Esophagus squamous epithelium (tissue), 5 donors: ENCODE data around the gene ZMIZ2. TPM values are rescaled to one million over a fixed set of nuclear protein-coding genes. Genes with fewer than 3 reads are reported as not detected.

ENCODE experiments used
- DNase-seq: peaks from one replicate; lab custom pipeline; 2025; lab: John Stamatoyannopoulos, UW
- H3K27ac ChIP-seq, 4 donors: fragments of 200-600 bp; sonication (generic); one replicate each; pipeline ENCODE4 v1.5.1; 2016 to 2019; ENCODE audit warnings: mild to moderate bottlenecking in 1 of 4
- H3K27me3 ChIP-seq, 4 donors: fragments of 200-600 bp; sonication (generic); 1 replicate in 3 of 4; 2 replicates in 1 of 4; pipeline versions ENCODE4 v1.5.1 to v1.6.0; 2017 to 2021; ENCODE audit warnings: antibody characterized with exemption in 1 of 4
- H3K36me3 ChIP-seq, 3 donors: fragments of 200-600 bp; sonication (generic); one replicate each; pipeline ENCODE4 v1.5.1; 2016 to 2019
- H3K4me1 ChIP-seq, 3 donors: fragments of 200-600 bp; sonication (generic); one replicate each; pipeline ENCODE4 v1.5.1; 2017 to 2019
- H3K4me3 ChIP-seq, 4 donors: fragments of 200-600 bp; sonication (generic); 1 replicate in 3 of 4; 2 replicates in 1 of 4; pipeline ENCODE4 v1.5.1; 2016 to 2019; ENCODE audit warnings: mild to moderate bottlenecking in 2 of 4, moderate library complexity in 1 of 4
- H3K9me3 ChIP-seq, 3 donors: fragments of 200-600 bp; sonication (generic); one replicate each; pipeline ENCODE4 v1.5.1; 2016 to 2019
- CTCF ChIP-seq, 6 experiments: fragments of 450-650 bp in 4 of 6; fragments of 200-600 bp in 2 of 6; sonication (generic) in 2 of 6; IDR thresholded peaks; one replicate each; pipeline ENCODE4 v1.5.1; 2016 to 2019; ENCODE audit warnings: antibody characterized with exemption in 6 of 6, mild to moderate bottlenecking in 4 of 6, moderate library complexity in 4 of 6
- POLR2A ChIP-seq, 4 donors: fragments of 450-650 bp; IDR thresholded peaks; one replicate each; pipeline ENCODE4 v1.6.1; 2017; ENCODE audit warnings: antibody characterized with exemption in 4 of 4, mild to moderate bottlenecking in 4 of 4, moderate library complexity in 3 of 4
- WGBS, 2 donors: methylation state at CpG; one replicate each; pipeline ENCODE4 v1.1.5; 2018; 5-methylcytosine and 5-hydroxymethylcytosine counted together
- intact Hi-C: fragments of 100-400 bp; cut with DNase I; formaldehyde crosslinking; loops from one replicate; pipeline ENCODE4 v1.15.0; 2022
- total RNA-seq, 4 donors: library from RNA; depleted of rRNA; stranded (reverse); fragments of >200 nt; gene quantifications; one replicate each; pipeline ENCODE4 v1.1.0, GENCODE V29; 2016
- donor health status: DM: yes; HTN: yes; CAD: no.

ZMIZ2 gene
- total RNA-seq, 4 donors from 2014 or later: 6.9 to 25.4 (median 18.3) TPM

- H3K9me3 ChIP-seq: no peaks in the 10 kb centered on the region
- H3K27ac ChIP-seq: no peak overlapping the region
- H3K4me1 ChIP-seq: no peaks in the 10 kb centered on the region
- intact Hi-C loops: no loop called here
- H3K27me3 ChIP-seq: no peaks in the 10 kb centered on the region
- no peak for TF ChIP-seq CTCF (IDR thresholded peaks at IDR 0.05)
- TF ChIP-seq POLR2A (IDR thresholded peaks at IDR 0.05): no peak
- WGBS, 2 donors: 55 to 63% methylated on average over 4 of the region's 5 CpGs
- DNase-seq: no peak
- H3K4me3 ChIP-seq: no peak overlapping the region
- peaks cover 16 to 37% (median 25%) of the 10 kb centered on the region in 3 donors for H3K36me3 ChIP-seq
Observed at GRCh38 chr7:44711528-44711927, 37.1 kb upstream of the ZMIZ2 start.

- intact Hi-C loops: no loop called here
- no peak for TF ChIP-seq CTCF (IDR thresholded peaks at IDR 0.05)
- Histone ChIP-seq H3K27me3 (no peaks in the 10 kb centered on the region), H3K4me3 (no peak overlapping the region), H3K4me1 (no peaks in the 10 kb centered on the region), H3K27ac (no peak overlapping the region), H3K9me3 (no peaks in the 10 kb centered on the region), H3K36me3 (peaks cover 16 to 32% (median 22%) of the 10 kb centered on the region in 3 donors)
- WGBS, 2 donors: 40 to 41% methylated on average over 5 of the region's 5 CpGs
- no peak for DNase-seq
Observed at GRCh38 chr7:44712012-44712411, 36.6 kb upstream of the ZMIZ2 start.

- DNase-seq: no peak
- H3K27me3 ChIP-seq: no peaks in the 10 kb centered on the region
- TF ChIP-seq POLR2A (IDR thresholded peaks at IDR 0.05) (no peak), CTCF (IDR thresholded peaks at IDR 0.05) (no peak)
- no peak overlapping the region for H3K27ac ChIP-seq
- H3K36me3 ChIP-seq: peaks cover 5 to 20% (median 11%) of the 10 kb centered on the region in 3 donors
- WGBS, 2 donors: 61 to 82% methylated on average over 2 of the region's 2 CpGs
- intact Hi-C loops: no loop called here
- no peaks in the 10 kb centered on the region for H3K4me1 ChIP-seq
- H3K9me3 ChIP-seq: no peaks in the 10 kb centered on the region
- H3K4me3 ChIP-seq: no peak overlapping the region
Observed at GRCh38 chr7:44713141-44713540, 35.5 kb upstream of the ZMIZ2 start.

GRCh38 chr7:44713680-44714335, 34.8 kb upstream of the ZMIZ2 start:
- no peaks in the 10 kb centered on the region for H3K9me3 ChIP-seq
- intact Hi-C loops: no loop called here
- H3K4me3 ChIP-seq: no peak overlapping the region
- no peak for DNase-seq
- TF ChIP-seq POLR2A (IDR thresholded peaks at IDR 0.05) (no peak), CTCF (IDR thresholded peaks at IDR 0.05) (no peak)
- H3K4me1 ChIP-seq: no peaks in the 10 kb centered on the region
- 55 to 56% methylated on average over 6 to 7 of the region's 7 CpGs for WGBS, 2 donors
- peaks cover 0 to 14% (median 6%) of the 10 kb centered on the region in 3 donors for H3K36me3 ChIP-seq
- H3K27ac ChIP-seq: no peak overlapping the region
- H3K27me3 ChIP-seq: no peaks in the 10 kb centered on the region

GRCh38 chr7:44716205-44716604, 32.4 kb upstream of the ZMIZ2 start:
- H3K27me3 ChIP-seq: no peaks in the 10 kb centered on the region
- DNase-seq: no peak
- H3K36me3 ChIP-seq: no peaks in the 10 kb centered on the region
- TF ChIP-seq CTCF (IDR thresholded peaks at IDR 0.05) (no peak), POLR2A (IDR thresholded peaks at IDR 0.05) (no peak)
- no peaks in the 10 kb centered on the region for H3K9me3 ChIP-seq
- H3K4me1 ChIP-seq: no peaks in the 10 kb centered on the region
- WGBS, 2 donors: 89 to 90% methylated on average over 3 of the region's 3 CpGs
- H3K4me3 ChIP-seq: no peak overlapping the region
- H3K27ac ChIP-seq: no peak overlapping the region
- intact Hi-C loops: no loop called here
